ENCODE measurements around the gene CSNK2A1.

CSNK2A1 gene

GRCh38 chr20:532530-532929 lies 11.1 kb downstream of the CSNK2A1 start:
- Histone ChIP-seq H4K20me1 (ENCODE audit: low read depth, low read length) (peaks cover 42% of the 10 kb centered on the region; the same call in 1 of the 2 replicates), H3K79me2 (ENCODE audit: insufficient read depth, low read length) (peaks cover 100% of the 10 kb centered on the region), H2AFZ (ENCODE audit: low read depth, low read length, severe bottlenecking) (no peak overlapping the region), H3K27ac (ENCODE audit: low read depth, low read length) (no peak overlapping the region), H3F3A (ENCODE audit: insufficient read depth) (peaks cover 6% of the 10 kb centered on the region), H3K27me3 (ENCODE audit: low read length) (no peaks in the 10 kb centered on the region), H3K9ac (ENCODE audit: low read length) (no peak overlapping the region), H3K9me3 (ENCODE audit: insufficient read depth, low read length) (no peaks in the 10 kb centered on the region), H3K4me2 (ENCODE audit: low read depth, low read length, poor library complexity, severe bottlenecking) (no peak overlapping the region), H3K9me2 (replicated peaks; ENCODE audit: insufficient read depth, low read length) (no peaks in the 10 kb centered on the region), H3K4me3 (ENCODE audit: insufficient read depth, low read length, poor library complexity, severe bottlenecking) (no peak overlapping the region), H3K36me3 (ENCODE audit: low read length) (peaks cover 18% of the 10 kb centered on the region)
- TF ChIP-seq EZH2phosphoT487 (conservative IDR thresholded peaks at IDR 0.05; ENCODE audit: low read length) (no peak), CTCF (IDR thresholded peaks at IDR 0.05; ENCODE audit: insufficient read depth, low read length, poor library complexity, severe bottlenecking) (no peak)

GRCh38 chr20:531608-532007 lies 12.0 kb downstream of the CSNK2A1 start:
- Histone ChIP-seq H2AFZ (ENCODE audit: low read depth, low read length, severe bottlenecking) (no peak overlapping the region), H3K4me3 (ENCODE audit: insufficient read depth, low read length, poor library complexity, severe bottlenecking) (no peak overlapping the region), H3K79me2 (ENCODE audit: insufficient read depth, low read length) (peaks cover 100% of the 10 kb centered on the region), H3F3A (ENCODE audit: insufficient read depth) (no peaks in the 10 kb centered on the region), H3K9me2 (replicated peaks; ENCODE audit: insufficient read depth, low read length) (no peaks in the 10 kb centered on the region), H3K27ac (ENCODE audit: low read depth, low read length) (no peak overlapping the region), H3K9me3 (ENCODE audit: insufficient read depth, low read length) (peaks cover 5% of the 10 kb centered on the region; the same call in 1 of the 2 replicates), H3K27me3 (ENCODE audit: low read length) (no peaks in the 10 kb centered on the region), H3K9ac (ENCODE audit: low read length) (no peak overlapping the region), H3K36me3 (ENCODE audit: low read length) (peaks cover 26% of the 10 kb centered on the region), H4K20me1 (ENCODE audit: low read depth, low read length) (peaks cover 34% of the 10 kb centered on the region; the same call in 1 of the 2 replicates), H3K4me2 (ENCODE audit: low read depth, low read length, poor library complexity, severe bottlenecking) (no peak overlapping the region)
- TF ChIP-seq CTCF (IDR thresholded peaks at IDR 0.05; ENCODE audit: insufficient read depth, low read length, poor library complexity, severe bottlenecking) (no peak), EZH2phosphoT487 (conservative IDR thresholded peaks at IDR 0.05; ENCODE audit: low read length) (no peak)

GRCh38 chr20:530321-530720 lies 13.3 kb downstream of the CSNK2A1 start:
- Histone ChIP-seq H3K36me3 (ENCODE audit: low read length) (peaks cover 26% of the 10 kb centered on the region), H3K4me2 (ENCODE audit: low read depth, low read length, poor library complexity, severe bottlenecking) (no peak overlapping the region)

More at GRCh38 chr20:530321-530720, 13.3 kb downstream of the CSNK2A1 start:
- Histone ChIP-seq H3F3A (ENCODE audit: insufficient read depth) (no peaks in the 10 kb centered on the region), H3K4me3 (ENCODE audit: insufficient read depth, low read length, poor library complexity, severe bottlenecking) (no peak overlapping the region), H2AFZ (ENCODE audit: low read depth, low read length, severe bottlenecking) (no peak overlapping the region), H3K27me3 (ENCODE audit: low read length) (no peaks in the 10 kb centered on the region), H3K27ac (ENCODE audit: low read depth, low read length) (no peak overlapping the region), H3K9ac (ENCODE audit: low read length) (no peak overlapping the region), H4K20me1 (ENCODE audit: low read depth, low read length) (peaks cover 22% of the 10 kb centered on the region; the same call in 1 of the 2 replicates), H3K79me2 (ENCODE audit: insufficient read depth, low read length) (peaks cover 98% of the 10 kb centered on the region), H3K9me2 (replicated peaks; ENCODE audit: insufficient read depth, low read length) (no peaks in the 10 kb centered on the region), H3K9me3 (ENCODE audit: insufficient read depth, low read length) (peaks cover 5% of the 10 kb centered on the region; the same call in 1 of the 2 replicates)
- TF ChIP-seq CTCF (IDR thresholded peaks at IDR 0.05; ENCODE audit: insufficient read depth, low read length, poor library complexity, severe bottlenecking), result no peak
- TF ChIP-seq EZH2phosphoT487 (conservative IDR thresholded peaks at IDR 0.05; ENCODE audit: low read length), result no peak

Data from SU-DHL-6 (cell line).